Thyroid gland (tissue), 4 donors: ENCODE measurements around the gene CNDP2.

Experiments
- POLR2A ChIP-seq, 2 donors: fragments of 450-650 bp; IDR thresholded peaks; one replicate each; pipeline ENCODE4 v1.6.1; 2017; ENCODE audit warnings: antibody characterized with exemption in 2 of 2, mild to moderate bottlenecking in 2 of 2, moderate library complexity in 1 of 2
- TF ChIP-seq, protein P1 (sequence below), 6 experiments: fragments of 200-600 bp in 3 of 6; fragments of 450-650 bp in 3 of 6; sonication (generic) in 3 of 6; IDR thresholded peaks; one replicate each; pipeline ENCODE4 v1.5.1; 2016 to 2019; ENCODE audit warnings: antibody characterized with exemption in 6 of 6, mild to moderate bottlenecking in 2 of 6, inconsistent platforms in 1 of 6, moderate library complexity in 1 of 6

DNA sequence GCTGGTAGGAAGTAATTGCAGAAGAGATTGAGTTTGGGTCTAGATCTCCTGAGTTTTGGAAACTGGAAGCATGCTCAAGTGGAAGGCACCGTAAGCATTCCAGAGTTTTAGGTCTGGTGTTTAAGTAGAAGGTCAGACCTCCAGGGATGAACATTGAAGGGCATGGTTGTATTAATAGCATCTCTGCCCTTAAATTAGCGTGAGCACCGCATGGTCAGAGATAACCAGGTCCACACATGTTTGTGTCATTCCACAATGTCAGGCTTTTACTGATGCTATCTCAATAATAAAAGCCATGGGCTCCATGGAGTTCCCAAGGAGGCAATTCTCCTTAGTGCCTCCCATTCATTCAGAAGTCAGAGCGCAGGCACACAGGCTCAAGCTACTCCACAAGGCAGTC is 73.2 kb downstream of the CNDP2 start:
- TF ChIP-seq, protein P1, sequence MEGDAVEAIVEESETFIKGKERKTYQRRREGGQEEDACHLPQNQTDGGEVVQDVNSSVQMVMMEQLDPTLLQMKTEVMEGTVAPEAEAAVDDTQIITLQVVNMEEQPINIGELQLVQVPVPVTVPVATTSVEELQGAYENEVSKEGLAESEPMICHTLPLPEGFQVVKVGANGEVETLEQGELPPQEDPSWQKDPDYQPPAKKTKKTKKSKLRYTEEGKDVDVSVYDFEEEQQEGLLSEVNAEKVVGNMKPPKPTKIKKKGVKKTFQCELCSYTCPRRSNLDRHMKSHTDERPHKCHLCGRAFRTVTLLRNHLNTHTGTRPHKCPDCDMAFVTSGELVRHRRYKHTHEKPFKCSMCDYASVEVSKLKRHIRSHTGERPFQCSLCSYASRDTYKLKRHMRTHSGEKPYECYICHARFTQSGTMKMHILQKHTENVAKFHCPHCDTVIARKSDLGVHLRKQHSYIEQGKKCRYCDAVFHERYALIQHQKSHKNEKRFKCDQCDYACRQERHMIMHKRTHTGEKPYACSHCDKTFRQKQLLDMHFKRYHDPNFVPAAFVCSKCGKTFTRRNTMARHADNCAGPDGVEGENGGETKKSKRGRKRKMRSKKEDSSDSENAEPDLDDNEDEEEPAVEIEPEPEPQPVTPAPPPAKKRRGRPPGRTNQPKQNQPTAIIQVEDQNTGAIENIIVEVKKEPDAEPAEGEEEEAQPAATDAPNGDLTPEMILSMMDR (IDR thresholded peaks at IDR 0.05) = no peak
- TF ChIP-seq POLR2A (IDR thresholded peaks at IDR 0.05) = no peak
